Kidney (tissue), 14 donors: Measurements from ENCODE around the gene TMEM184A. TPM values are rescaled to one million over a fixed set of nuclear protein-coding genes. Genes with fewer than 3 reads are reported as not detected.
"Not testable (repeated sequence)": the region's sequence is repeated elsewhere in the genome, so short reads cannot be mapped to it uniquely, and the experiment has no call there.

Source experiments
- DNase-seq, 5 donors: peaks; one replicate each; pipeline ENCODE4 v3.0.0-alpha.2; 2013 to 2020
- FAIRE-seq: peaks from 2 replicates; lab custom pipeline; 2012; peaks lifted over from hg19 to GRCh38; lab: Jason Lieb, UNC
- H3K27ac ChIP-seq, 2 donors: one replicate each; pipeline ENCODE4 v1.7.0; 2013; ENCODE audit warnings: low read depth in 2 of 2, low read length in 2 of 2, inconsistent platforms in 1 of 2
- H3K27me3 ChIP-seq: one replicate; pipeline ENCODE4 v1.7.1; 2013; ENCODE audit warnings: low read length, inconsistent platforms; ENCODE audit not compliant: control insufficient read depth, insufficient read depth
- H3K36me3 ChIP-seq, 3 donors: one replicate each; pipeline versions ENCODE4 v1.7.0 to v1.7.1; 2013; ENCODE audit warnings: low read length in 3 of 3, control low read depth in 1 of 3, inconsistent platforms in 1 of 3; ENCODE audit not compliant: insufficient read depth in 3 of 3, control insufficient read depth in 2 of 3
- H3K4me1 ChIP-seq, 3 donors: one replicate each; pipeline versions ENCODE4 v1.7.0 to v1.7.1; 2013; ENCODE audit warnings: low read length in 3 of 3, inconsistent platforms in 1 of 3, low read depth in 1 of 3; ENCODE audit not compliant: control insufficient read depth in 2 of 3, insufficient read depth in 2 of 3
- H3K4me3 ChIP-seq, 3 donors: one replicate each; pipeline versions ENCODE4 v1.7.0 to v1.8.1; 2013; ENCODE audit warnings: low read length in 3 of 3, control low read depth in 1 of 3, inconsistent platforms in 1 of 3
- H3K9ac ChIP-seq, 3 donors: one replicate each; pipeline versions ENCODE4 v1.7.0 to v1.7.1; 2013; ENCODE audit warnings: low read length in 3 of 3, control low read depth in 1 of 3, inconsistent platforms in 1 of 3
- H3K9me3 ChIP-seq, 3 donors: one replicate each; pipeline versions ENCODE4 v1.7.0 to v1.7.1; 2013; ENCODE audit warnings: low read length in 3 of 3, control low read depth in 1 of 3, inconsistent platforms in 1 of 3; ENCODE audit not compliant: control insufficient read depth in 2 of 3, insufficient read depth in 1 of 3
- CTCF ChIP-seq: IDR thresholded peaks from 3 replicates; pipeline ENCODE4 v1.5.1; 2012; ENCODE audit warnings: mild to moderate bottlenecking, moderate library complexity, borderline replicate concordance; ENCODE audit not compliant: insufficient read depth; ENCODE audit errors: extremely low read depth
- intact Hi-C: fragments of 100-400 bp; cut with DNase I; formaldehyde crosslinking; loops from one replicate; pipeline ENCODE4 v1.11.1; 2022
- polyA plus RNA-seq: library from polyadenylated mRNA; stranded (reverse); fragments of 350-450 nt; fragmentation: Illumina TruSeq; extraction: RNeasy Lipid Tissue Mini Kit (QIAGEN cat#74804); gene quantifications from one replicate; pipeline ENCODE4 v1.2.3, GENCODE V29; 2014; ENCODE audit warnings: low read depth, low replicate concordance; ENCODE audit not compliant: insufficient read depth
- total RNA-seq: library from RNA; stranded (reverse); fragmentation: NEBNext Ultra II Directional; extraction: Animal tissue kit (Norgen Biotek cat#: 25700); gene quantifications from one replicate; pipeline ENCODE4 v1.2.1, GENCODE V29; 2021
- donor health status: control.
- donor health status: control.
- donor health status: control.
- donor health status: control.
- donor health status: control.
- donor health status: DM: yes; HTN: yes; CAD: no.
- donor health status: Normal renal cell carcinoma (clear cell type).

TMEM184A gene
- total and polyA plus RNA-seq, 2 donors from 2014 or later = 6.8 to 11.0 TPM

DNA sequence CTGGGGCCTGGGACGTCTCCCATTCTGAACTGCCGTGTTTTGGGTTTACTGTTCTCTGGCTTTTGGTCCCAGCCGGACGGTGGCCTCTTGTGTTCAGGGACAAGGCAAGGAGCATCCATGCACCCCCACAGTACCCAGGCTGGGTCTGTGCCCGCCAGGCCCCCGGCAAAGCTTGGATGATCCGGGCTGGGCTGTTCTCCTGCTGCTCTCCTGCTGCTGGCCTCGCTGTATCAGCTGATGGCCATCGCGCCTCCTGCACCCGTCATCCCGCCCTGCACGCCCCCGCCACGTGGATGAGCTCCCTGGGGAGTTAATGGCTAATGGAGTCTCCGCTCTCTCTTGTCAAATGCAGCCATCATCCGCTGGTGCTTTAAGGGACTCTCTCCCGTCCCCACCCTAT lies 28.7 kb upstream of the TMEM184A start:
- intact Hi-C loops = loop anchor here (10.0 kb wide), 1 partner anchor 620 kb away; no protein-coding TSS in a partner anchor
- Histone ChIP-seq H3K27ac (no peak overlapping the region), H3K9me3 (peaks cover 0 to 6% (median 0%) of the 10 kb centered on the region in 3 donors), H3K9ac (no peak overlapping the region), H3K36me3 (no peaks in the 10 kb centered on the region), H3K4me1 (peaks cover 0 to 2% (median 0%) of the 10 kb centered on the region in 3 donors), H3K4me3 (no peak overlapping the region), H3K27me3 (no peaks in the 10 kb centered on the region)
- no peak for TF ChIP-seq CTCF
- FAIRE-seq (no peak), DNase-seq (no peak)

DNA sequence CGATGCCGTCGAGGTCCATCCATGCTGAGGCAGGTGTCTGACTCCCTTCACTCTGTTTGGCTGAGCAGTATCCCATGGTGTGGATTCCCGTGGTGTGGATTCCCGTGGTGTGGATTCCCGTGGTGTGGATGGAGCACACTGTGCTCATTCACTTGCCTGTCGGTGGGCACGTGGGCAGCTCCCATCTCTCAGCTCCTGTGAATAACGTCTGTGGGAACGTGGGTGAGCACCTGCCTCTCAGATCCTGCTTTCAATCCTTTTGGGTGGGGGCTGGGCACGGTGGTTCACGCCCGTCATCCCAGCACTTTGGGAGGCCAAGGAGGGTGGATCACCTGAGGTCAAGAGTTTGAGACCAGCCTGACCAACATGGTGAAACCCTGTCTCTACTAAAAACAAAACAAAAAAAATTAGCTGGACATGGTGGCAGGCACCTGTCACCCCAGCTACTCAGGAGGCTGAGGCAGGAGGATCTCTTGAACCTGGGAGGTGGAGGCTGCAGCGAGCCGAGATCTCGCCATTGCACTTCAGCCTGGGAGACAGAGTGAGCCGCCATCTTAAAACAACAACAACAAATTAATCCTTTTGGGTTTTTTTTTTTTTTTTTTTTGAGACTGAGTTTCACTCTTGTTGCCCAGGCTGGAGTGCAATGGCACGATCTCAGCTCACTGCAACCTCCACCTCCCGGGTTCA lies 27.4 kb upstream of the TMEM184A start:
- not testable (repeated sequence) for H3K4me1 ChIP-seq, FAIRE-seq, H3K27me3 ChIP-seq, H3K9me3 ChIP-seq, H3K9ac ChIP-seq, H3K4me3 ChIP-seq, H3K27ac ChIP-seq, DNase-seq, H3K36me3 ChIP-seq
- intact Hi-C loops = loop anchor here (10.0 kb wide), 1 partner anchor 621 kb away; no protein-coding TSS in a partner anchor

- H3K27ac ChIP-seq = no peak overlapping the region
- H3K9me3 ChIP-seq = no peaks in the 10 kb centered on the region
- no peak overlapping the region for H3K9ac ChIP-seq
- H3K4me3 ChIP-seq = no peak overlapping the region
- H3K4me1 ChIP-seq = no peaks in the 10 kb centered on the region
- no peaks in the 10 kb centered on the region for H3K27me3 ChIP-seq
- DNase-seq = no peak
- FAIRE-seq = no peak
- TF ChIP-seq CTCF = no peak
- H3K36me3 ChIP-seq = no peaks in the 10 kb centered on the region
- intact Hi-C loops = loop anchor here (10.0 kb wide), 1 partner anchor 624 kb away; no protein-coding TSS in a partner anchor
These were observed 24.5 kb upstream of the TMEM184A start for GRCh38 chr7:1580422-1581030.
